Measurements from ENCODE around the gene PARVA.

Gene PARVA

GRCh38 chr11:12460466-12460865, 83.1 kb downstream of the PARVA start:
- DNase-seq: no peak

- DNase-seq: no peak
These were observed 84.1 kb downstream of the PARVA start for GRCh38 chr11:12461516-12461915.

- no peak for DNase-seq
These were observed 86.9 kb downstream of the PARVA start for GRCh38 chr11:12464303-12464702.

GRCh38 chr11:12465332-12465731, 88.0 kb downstream of the PARVA start:
- no peak for DNase-seq

GRCh38 chr11:12467610-12468009, 90.2 kb downstream of the PARVA start:
- no peak for DNase-seq

- DNase-seq: no peak
These were observed 92.1 kb downstream of the PARVA start for GRCh38 chr11:12469451-12469850.

- no peak for DNase-seq
These were observed 92.9 kb downstream of the PARVA start for GRCh38 chr11:12470236-12470635.

- DNase-seq: no peak
These were observed 95.1 kb downstream of the PARVA start for GRCh38 chr11:12472401-12473005.

- DNase-seq: no peak
These were observed 96.0 kb downstream of the PARVA start for GRCh38 chr11:12473381-12473780.

GRCh38 chr11:12474871-12475270, 97.5 kb downstream of the PARVA start:
- no peak for DNase-seq

GRCh38 chr11:12478743-12479142, 101.4 kb downstream of the PARVA start:
- no peak for DNase-seq

- DNase-seq: no peak
These were observed 103.0 kb downstream of the PARVA start for GRCh38 chr11:12480401-12480800.

GRCh38 chr11:12482839-12483238, 105.5 kb downstream of the PARVA start:
- no peak for DNase-seq

- DNase-seq: no peak
These were observed 106.2 kb downstream of the PARVA start for GRCh38 chr11:12483604-12484003.

- DNase-seq: no peak
These were observed 108.0 kb downstream of the PARVA start for GRCh38 chr11:12485328-12485727.

- DNase-seq: no peak
These were observed 111.9 kb downstream of the PARVA start for GRCh38 chr11:12489246-12489772.

GRCh38 chr11:12494699-12495098, 117.3 kb downstream of the PARVA start:
- DNase-seq: no peak

GRCh38 chr11:12496181-12497025, 119.0 kb downstream of the PARVA start:
- no peak for DNase-seq

GRCh38 chr11:12497431-12497830, 120.1 kb downstream of the PARVA start:
- no peak for DNase-seq

GRCh38 chr11:12499071-12499470, 121.7 kb downstream of the PARVA start:
- no peak for DNase-seq

- DNase-seq: no peak
These were observed 124.7 kb downstream of the PARVA start for GRCh38 chr11:12502046-12502445.

GRCh38 chr11:12503039-12503484, 125.7 kb downstream of the PARVA start:
- no peak for DNase-seq

GRCh38 chr11:12503886-12504285, 126.5 kb downstream of the PARVA start:
- no peak for DNase-seq

GRCh38 chr11:12505183-12505582, 127.8 kb downstream of the PARVA start:
- DNase-seq: no peak
